Stimulated activated CD4-positive, alpha-beta T cell treated with anti-CD3 and anti-CD28 coated beads, Interleukin-4, amount 100 ng/mL, for 24 hours (primary cell): Measurements from ENCODE around the gene PF4V1.
"Not testable (repeated sequence)": the region's sequence is repeated elsewhere in the genome, so short reads cannot be mapped to it uniquely, and the experiment has no call there.

Source experiments
- DNase-seq: peaks from one replicate; pipeline ENCODE4 v3.0.0-alpha.2; 2020

Gene PF4V1

DNA sequence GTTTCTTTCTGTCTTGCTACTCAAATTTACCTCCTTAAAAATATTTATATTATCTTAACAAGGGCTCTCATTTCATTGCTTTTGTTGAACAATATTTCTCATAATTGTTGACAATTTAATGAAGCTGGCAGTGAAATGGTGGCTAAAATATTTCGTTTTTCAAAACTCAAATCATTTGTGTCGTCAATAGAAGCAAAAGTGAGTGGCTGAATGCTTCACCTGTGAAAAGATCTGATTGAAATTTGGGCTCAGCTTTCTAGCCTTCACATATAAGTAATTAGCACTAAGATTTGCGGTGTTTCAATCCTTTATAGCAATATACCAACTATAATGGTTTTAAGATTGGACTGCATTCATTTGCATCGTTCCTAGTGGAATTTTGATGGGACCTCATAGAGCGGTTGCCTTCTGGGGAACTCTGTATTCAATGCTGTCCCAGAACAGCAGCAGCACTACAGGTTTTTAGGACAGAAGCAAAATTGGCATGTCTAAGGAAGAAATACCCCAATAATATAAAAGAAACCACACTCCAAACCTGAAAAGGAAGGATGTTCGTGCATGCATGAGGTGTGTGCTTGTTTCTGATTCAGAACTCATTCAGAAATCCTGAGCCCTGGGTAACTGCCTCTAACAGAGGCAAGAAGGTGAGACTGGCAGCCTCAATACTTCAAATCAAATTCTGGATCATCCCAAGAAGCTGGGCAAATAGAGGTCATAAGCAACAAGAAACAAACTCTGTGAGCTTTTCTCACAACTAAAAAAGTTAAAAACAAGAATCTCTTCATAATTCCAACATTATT lies 18.6 kb downstream of the PF4V1 start:
- DNase-seq = no peak

DNA sequence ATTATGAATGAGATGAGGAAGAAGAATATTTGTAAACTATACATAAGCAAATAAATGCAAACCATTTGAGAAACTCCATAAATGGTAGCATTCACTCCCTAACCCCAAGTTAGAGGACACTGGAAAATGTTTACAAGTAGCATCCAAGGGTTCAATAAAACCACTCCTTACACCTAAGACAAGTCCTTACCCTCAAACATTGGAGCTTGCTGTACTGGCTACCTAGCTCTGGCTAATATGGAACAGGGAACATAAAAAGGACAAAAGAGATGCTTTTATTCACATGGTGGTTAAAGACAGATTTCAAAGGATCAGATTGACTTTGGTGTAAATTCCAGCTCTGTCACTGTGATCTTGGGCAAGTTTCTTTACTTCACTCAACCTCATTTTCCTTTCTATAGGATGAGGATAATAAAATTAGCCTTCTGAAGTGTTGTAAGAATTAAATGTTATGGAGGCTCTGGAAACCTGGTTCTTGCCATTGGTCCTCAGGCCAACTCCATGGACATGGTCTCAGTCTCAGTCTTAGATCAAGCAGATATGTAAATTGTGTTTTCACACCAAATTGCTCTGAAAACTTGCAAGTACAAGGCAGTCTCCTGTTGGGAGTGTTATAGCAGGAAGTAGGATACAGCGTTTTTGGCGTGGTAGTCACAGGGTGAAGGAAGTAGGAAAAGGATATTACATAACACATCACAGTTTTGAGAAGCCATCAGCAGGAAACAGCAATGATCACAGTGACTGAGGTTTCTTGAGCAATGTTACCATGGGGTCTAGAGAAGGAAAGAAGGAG lies 19.4 kb downstream of the PF4V1 start:
- DNase-seq = no peak

DNA sequence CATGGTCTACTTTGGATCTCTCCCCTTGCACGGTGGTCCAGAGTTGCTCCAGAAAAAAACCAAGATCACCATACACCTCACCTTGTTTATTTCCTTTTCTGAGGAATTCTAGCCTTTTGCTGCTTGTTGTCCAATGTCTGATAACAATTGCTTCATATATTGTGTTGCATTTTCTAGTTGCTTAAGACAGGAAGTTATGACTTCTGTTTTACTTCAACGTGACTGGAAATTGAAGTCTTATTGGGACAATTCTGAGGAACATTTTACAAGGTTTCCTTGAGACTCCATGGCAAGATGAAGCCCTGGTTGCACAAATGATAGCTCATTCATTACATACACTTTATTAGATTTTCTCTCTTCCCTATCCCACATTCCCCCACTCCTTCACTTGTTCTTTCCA lies 21.3 kb downstream of the PF4V1 start:
- DNase-seq = no peak

DNA sequence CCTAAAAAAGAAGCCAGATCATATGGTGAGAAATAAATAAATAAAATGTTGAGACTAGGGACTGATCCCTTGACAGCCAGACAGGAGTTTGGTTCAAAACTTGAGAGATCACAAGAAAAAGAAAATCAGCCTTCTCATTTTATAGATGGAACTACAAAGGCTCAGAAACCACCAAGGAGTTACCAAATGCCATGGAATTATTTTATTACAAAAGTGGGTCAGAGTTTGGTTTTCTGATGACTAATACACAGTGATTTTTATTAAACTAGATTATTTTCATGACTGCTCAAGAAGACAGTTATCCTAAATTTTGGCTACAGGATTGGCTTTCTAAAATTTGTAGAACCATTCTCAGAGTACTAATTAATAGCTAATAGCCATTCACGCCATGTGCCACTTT lies 22.3 kb downstream of the PF4V1 start:
- DNase-seq = no peak

DNA sequence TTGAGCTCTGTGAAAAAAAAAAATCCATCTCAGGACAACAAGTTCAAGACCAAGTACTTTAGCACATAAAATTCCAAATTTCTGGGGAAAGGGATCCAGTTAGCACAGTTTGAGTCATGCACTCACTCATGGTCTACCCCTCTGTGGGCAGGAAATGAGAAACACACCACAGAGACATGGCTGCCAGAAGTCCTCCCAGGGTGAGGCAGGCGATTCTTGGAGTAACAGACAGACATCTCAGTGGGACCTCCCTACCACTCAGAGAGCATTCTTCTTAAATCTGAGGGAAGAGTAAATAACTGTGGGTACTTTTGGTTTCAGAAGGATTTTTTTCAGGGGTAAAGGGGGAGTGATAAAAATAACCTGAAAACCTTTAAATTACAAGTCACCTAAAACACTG lies 30.2 kb downstream of the PF4V1 start:
- DNase-seq = no peak

DNA sequence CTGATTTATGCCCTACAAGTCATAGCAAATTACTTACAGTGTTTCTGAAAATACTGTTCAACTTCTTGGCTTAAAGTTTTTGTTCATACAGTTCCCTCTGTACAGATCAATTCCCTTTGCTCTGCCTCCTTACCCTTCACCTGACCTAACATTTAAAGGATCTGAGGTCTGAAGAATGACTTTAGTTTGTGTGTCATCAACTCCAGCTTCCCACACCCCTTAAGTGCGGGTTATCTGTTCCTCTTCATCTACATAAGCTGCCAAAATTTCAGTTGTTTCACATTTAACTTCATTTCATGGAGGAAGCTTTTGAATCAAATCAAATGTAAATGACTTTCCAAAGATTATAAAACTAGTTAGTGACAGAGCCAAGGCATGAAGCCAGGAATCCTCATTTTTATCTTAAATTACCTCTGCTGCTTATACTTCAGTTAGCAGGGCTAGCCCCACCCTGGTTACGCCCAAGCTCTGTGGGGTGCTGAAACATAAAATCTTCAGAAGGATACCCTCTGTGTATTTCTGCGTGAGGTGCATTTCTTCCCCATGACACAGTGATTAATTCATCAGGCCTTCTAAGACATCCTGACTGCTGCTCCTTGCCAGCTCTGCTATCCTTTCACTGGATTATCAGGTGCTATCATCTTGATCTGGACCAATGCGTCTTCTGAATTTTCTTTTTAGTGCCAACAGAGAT lies 32.6 kb downstream of the PF4V1 start:
- no peak for DNase-seq

DNA sequence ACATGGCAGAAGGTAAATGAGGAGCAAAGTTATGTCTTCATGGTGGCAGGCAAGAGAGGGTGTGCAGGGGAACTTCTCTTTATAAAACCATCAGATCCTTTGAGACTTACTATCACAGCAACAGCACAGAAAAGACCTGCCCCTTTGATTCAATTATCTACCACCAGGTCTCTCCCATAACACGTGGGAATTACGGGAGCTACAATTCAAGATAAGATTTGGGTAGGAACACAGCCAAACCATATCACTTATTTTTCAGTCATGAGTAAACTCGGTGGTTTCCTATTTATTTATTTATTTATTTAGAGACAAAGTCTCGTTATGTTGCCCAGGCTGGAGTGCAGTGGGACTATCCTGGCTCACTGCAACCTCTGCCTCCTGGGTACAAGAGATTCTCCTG lies 38.2 kb downstream of the PF4V1 start:
- DNase-seq = no peak

DNA sequence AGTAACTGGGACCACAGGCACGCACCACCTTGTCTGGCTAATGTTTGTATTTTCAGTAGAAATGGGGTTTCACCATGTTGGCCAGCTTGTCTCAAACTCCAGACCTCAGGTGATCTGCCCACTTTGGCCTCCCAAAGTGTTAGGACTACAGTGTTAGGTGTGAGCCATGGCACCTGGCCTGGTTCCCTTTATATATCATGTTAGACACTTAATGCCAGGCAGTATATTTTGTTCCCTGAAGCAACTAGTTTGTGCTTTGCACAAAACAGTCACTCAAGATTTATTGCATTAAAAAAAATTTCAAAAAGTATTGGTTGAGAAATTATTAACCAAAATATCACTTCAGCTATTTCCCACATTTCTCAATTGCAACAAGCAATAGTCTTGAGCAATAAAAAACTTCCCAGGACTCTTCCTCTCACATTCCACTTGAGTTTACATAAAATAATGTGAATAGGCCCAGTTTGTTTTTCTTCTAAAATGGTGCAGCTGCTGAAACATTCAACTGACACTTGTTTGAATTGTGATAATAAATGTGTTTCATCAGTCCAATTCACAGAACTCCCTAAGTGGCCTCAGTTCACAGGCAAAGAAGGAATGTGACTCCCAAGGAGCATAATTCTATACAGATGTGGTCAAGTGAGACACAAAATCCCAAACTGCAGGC lies 38.8 kb downstream of the PF4V1 start:
- no peak for DNase-seq

DNA sequence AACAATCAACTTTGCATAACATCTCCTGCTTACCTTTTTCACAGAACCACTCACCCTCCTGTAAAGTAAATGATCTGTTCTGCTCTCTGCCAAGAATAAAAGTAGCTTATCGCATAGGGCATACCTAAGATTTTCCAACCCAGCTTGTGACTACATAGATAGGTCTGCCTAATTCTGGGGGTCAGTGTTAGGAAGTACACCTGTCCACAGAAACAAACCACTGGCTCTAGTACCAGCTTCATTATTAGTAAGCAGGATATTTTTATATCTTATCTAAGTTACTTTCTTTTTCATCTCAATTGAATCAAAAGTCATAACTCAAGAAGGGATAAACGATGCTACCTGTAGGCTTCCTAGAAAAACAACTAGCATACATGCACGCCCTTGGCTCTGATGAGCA lies 39.9 kb downstream of the PF4V1 start:
- DNase-seq = no peak

DNA sequence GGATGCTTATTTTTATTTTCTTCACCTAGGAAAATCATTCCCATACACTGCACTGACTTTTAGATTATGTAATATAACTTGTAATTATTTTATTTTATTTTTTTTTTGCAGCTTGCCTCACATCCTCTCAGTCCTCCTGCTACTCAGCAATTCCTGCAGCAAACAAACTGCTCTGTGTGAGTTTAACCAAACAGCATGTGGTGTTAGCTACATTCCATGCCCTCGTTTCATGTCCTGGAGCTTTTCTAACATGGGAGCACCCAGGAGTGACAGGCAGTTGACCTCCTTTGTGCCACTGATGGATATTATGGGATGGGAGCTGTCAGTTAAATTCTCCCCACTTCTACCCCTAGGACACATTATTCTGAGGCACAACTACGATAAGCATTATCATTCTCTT lies 40.9 kb downstream of the PF4V1 start:
- no peak for DNase-seq

DNA sequence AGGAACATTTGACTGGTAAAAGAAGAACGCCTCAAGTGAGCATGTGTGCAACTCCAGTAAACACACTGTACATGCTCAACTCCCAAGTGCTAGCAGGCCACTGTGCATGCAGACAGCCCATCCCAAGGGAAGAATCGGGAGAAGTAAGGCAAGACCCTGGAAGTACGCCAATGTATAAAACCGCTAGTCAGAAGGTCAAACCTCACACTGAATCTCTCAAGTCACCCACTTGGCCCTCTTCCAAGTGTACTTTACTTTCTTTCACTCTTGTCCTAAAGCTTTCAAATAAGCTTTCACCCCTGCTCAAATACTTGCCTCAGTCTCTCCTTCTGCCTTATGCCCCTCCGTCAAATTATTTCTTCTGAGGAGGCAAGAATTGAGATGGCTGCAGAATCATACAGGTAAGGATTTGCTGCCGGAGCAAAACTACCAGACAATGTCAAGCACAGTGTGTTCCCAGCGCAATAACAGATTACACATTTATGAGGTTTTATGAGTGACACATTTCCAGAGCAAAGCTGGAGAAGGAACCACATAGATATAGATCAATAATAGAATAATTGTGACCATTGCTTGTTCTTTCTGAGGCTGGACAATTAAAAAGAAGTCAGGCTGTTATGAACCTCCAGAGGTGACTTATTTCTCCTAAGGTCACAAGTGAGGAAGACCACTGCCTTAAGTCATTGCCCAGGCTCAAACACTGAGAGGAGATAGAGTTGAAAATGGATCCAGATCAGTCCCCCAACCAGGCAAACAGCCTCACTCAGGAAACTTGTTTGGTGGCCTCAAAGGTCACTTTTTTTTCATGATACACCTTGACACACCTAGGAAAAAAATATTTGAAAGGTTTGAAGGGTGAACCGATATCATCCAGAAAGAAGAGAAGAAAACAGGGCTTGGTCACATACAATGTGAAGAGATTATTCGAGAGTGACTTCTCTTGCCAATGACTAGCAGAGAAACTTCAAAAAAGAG lies 42.4 kb downstream of the PF4V1 start:
- DNase-seq = no peak

DNA sequence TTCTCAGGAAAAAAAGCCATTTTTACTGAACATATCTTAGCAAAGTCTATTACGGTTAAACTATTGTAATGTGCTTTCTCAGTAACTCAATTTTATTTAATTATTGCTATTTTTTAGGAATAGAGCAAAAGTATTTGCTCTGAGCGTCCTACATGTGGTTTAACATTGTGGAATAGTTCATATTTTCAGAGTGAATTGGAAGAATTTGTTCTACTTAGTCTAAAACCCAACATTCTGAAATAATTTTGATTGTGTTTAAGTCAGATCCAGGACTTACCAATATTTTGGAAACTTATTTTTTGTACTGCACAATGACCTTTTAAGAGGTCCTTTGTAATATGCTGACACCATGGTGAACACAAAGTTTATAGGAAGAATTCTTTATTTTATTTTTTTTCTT lies 43.3 kb downstream of the PF4V1 start:
- DNase-seq = no peak

DNA sequence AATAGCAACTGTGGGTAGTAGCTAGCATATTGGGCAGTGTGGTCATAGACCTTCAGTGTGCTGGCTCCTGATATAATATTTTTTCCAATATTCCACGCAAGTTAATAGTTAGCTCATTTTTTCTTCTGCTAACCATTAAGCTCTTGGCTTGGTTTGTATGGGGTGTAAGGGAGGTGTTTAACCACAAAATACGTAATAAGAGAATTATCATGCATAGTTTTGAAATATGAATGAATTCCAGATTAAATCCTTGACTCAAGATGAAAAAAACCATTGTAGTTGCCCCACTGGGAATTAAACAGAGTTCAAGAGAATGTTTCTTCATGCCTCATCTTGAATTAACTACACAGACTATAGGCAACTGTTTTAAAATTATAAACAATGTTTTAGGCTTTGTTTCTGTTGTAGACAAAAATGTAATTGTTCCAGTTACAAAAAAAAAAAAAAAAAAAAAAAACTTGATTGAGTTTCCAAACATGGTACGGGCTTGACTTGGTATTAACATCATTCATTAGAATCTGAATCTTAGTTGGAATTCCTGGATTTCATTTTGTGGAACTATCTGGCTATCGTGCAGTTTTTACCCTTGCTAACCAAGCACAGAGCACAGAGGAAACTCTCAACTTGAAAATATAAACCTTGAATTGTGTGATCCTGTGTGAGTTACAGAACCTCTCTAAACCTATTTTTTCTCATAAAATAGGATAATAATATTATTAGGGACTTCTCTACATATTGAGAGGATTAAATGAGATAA lies 44.5 kb downstream of the PF4V1 start:
- DNase-seq = no peak

DNA sequence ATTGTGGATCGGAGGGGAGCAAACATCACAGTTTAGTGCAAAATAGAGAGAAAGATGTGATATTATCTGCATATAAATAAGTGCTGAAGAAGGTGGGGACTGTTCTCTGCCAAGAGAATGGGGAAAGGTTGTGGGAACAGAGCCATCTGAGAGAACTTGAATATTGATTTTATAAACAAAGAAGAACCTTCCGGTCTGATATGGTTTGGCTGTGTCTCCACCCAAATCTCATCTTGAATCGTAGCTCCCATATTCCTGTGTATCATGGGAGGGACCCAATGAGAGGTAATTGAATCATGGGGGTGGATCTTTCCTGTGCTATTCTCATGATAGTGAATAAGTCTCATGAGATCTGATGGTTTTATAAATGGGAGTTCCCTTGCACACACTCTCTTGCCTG lies 46.2 kb downstream of the PF4V1 start:
- not testable (repeated sequence) for DNase-seq

DNA sequence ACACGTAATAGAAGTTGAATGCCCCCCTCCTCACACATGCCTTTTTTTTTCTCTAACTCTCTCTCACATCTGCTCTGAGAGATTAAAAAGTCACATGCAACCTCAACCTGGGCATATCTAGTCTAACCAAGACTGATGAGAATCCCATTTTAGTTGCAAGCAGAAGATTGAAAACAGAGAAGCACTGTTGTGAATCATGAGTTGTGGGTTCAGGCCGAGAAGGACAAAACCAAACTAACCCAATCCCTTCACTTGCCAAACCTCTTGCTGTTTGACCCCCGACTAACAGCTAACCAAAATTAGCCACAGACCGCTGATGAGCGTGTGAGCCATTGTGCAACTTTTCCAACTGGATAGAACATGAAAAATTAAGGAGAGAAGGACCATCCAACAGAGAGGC lies 47.9 kb downstream of the PF4V1 start:
- no peak for DNase-seq

DNA sequence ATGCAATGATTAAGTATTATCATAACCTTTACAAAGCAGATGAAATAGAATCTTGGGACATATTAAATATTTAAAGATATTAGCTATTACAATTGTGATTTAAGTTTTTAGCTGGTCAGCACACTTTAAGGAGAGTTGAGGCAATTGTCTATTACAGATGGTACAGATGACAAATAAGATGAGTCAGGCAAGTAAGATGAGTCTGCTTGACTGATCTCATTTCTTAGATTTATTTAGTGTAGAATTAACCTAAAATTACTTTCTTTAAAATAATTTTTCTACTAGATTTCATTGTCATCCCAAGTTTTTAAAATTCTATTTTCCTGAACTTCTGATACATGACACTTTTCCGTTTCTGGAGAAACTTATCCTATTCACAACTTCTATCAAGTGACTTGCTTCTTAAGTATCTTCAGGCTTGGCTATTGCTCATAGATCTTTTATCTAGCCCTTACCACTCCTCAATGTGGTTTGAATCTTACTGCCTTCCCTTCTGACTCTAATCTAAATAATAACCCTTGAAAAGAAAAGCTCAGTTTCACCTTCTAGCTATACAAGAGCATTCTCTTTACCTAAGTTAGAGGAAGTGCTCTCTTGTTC lies 49.0 kb downstream of the PF4V1 start:
- DNase-seq = no peak

DNA sequence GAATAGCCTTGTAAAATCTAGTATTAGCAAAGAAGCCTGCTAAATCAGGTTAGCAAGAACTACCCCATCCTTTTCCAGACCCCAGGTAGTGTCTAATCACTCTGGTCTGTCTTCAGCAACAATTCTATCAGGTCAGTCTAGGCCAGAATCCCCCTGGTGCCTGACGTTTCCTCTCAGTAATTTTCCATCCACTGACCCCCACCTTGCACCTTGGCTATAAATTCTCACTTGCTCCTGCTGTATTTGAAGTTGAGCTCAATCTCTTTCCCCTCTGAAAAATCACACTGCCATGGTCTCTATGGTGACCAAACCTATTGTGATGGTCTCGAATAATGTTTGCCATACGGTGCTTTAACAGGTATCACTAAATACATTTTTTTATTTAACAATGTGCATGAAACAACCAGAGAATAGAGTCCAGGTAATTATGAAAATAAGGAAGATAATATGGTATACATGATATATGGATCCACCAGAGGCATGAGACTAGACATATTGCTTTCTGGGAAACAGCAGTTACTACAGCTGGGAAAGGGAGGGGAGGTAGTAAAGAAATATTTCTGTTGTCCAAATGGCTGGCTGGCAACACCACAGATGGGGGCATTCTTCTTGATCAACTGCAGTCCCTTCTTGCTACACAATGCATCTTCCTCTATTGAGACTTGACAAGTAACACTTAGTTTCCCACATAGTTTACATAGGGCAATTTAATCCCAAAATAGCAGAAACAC lies 49.9 kb downstream of the PF4V1 start:
- no peak for DNase-seq
